Hepatocyte (in vitro differentiated cells): ENCODE measurements around the gene CLIP1. TPM values are rescaled to one million over a fixed set of nuclear protein-coding genes. Genes with fewer than 3 reads are reported as not detected.

ENCODE experiments used
- DNase-seq: peaks from one replicate; pipeline ENCODE4 v3.0.0-alpha.2; 2016; ENCODE audit warnings: low spot score
- H2AFZ ChIP-seq: fragments of 200-600 bp; sonication (generic); 2 replicates; pipeline ENCODE4 v1.6.0; 2016; ENCODE audit warnings: antibody characterized with exemption, mild to moderate bottlenecking
- H3K27ac ChIP-seq: fragments of 200-600 bp; sonication (generic); 2 replicates; pipeline ENCODE4 v1.5.1; 2016; ENCODE audit warnings: mild to moderate bottlenecking
- H3K27me3 ChIP-seq: fragments of 200-600 bp; sonication (generic); 2 replicates; pipeline ENCODE4 v1.6.1; 2016
- H3K36me3 ChIP-seq: fragments of 200-600 bp; sonication (generic); replicated peaks from 2 replicates; pipeline ENCODE4 v1.5.1; 2016; ENCODE audit warnings: low read depth; ENCODE audit not compliant: insufficient read depth
- H3K4me1 ChIP-seq: fragments of 200-600 bp; sonication (generic); 2 replicates; pipeline ENCODE4 v1.5.1; 2016; ENCODE audit warnings: mild to moderate bottlenecking, moderate library complexity; ENCODE audit not compliant: insufficient read depth
- H3K4me2 ChIP-seq: fragments of 200-600 bp; sonication (generic); 2 replicates; pipeline ENCODE4 v1.6.0; 2016
- H3K4me3 ChIP-seq: fragments of 200-600 bp; sonication (generic); 2 replicates; pipeline ENCODE4 v1.5.1; 2016; ENCODE audit warnings: mild to moderate bottlenecking
- H3K79me2 ChIP-seq: fragments of 200-600 bp; sonication (generic); 2 replicates; pipeline ENCODE4 v1.6.0; 2017; ENCODE audit warnings: mild to moderate bottlenecking
- H3K9me2 ChIP-seq: fragments of 200-600 bp; sonication (generic); replicated peaks from 2 replicates; pipeline ENCODE4 v1.6.0; 2017; ENCODE audit warnings: mild to moderate bottlenecking; ENCODE audit not compliant: insufficient read depth
- H3K9me3 ChIP-seq: fragments of 200-600 bp; sonication (generic); 2 replicates; pipeline ENCODE4 v1.5.1; 2016; ENCODE audit warnings: low read depth, mild to moderate bottlenecking
- H4K20me1 ChIP-seq: fragments of 200-600 bp; sonication (generic); 2 replicates; pipeline ENCODE4 v1.6.0; 2016; ENCODE audit warnings: mild to moderate bottlenecking; ENCODE audit not compliant: insufficient read depth, poor library complexity, severe bottlenecking
- EZH2 ChIP-seq: fragments of 200-600 bp; sonication (generic); IDR thresholded peaks from 2 replicates; pipeline ENCODE4 v1.6.1; 2016; ENCODE audit warnings: antibody characterized with exemption, mild to moderate bottlenecking, borderline replicate concordance
- EZH2phosphoT487 ChIP-seq: fragments of 200-600 bp; sonication (generic); IDR thresholded peaks from one replicate; pipeline ENCODE4 v1.6.1; 2018; ENCODE audit warnings: antibody characterized with exemption, mild to moderate bottlenecking, low read depth, moderate library complexity; ENCODE audit not compliant: unreplicated experiment, severe bottlenecking
- WGBS: methylation state at CpG from one replicate; pipeline ENCODE4 v1.1.6; 2016; ENCODE audit warnings: low lambda C conversion rate; ENCODE audit errors: missing lambda C conversion rate; 5-methylcytosine and 5-hydroxymethylcytosine counted together
- polyA plus RNA-seq: library from polyadenylated mRNA; unstranded; fragments of >200 nt; fragmentation: Nextera tagmentation; extraction: Ambion mirVana; gene quantifications from 2 replicates; pipeline ENCODE4 v1.2.1, GENCODE V29; 2016
- total RNA-seq: library from RNA; depleted of rRNA; stranded (reverse); fragments of >200 nt; gene quantifications from 2 replicates; pipeline ENCODE4 v1.2.3, GENCODE V29; 2014
- TF ChIP-seq, protein P1 (sequence below): fragments of 200-600 bp; sonication (generic); IDR thresholded peaks from 2 replicates; pipeline ENCODE4 v1.5.1; 2016; ENCODE audit warnings: antibody characterized with exemption, mild to moderate bottlenecking; ENCODE audit not compliant: poor library complexity

The CLIP1 gene
- total and polyA plus RNA-seq, 2 experiments from 2014 or later, result 38.0 to 45.2 TPM

DNA sequence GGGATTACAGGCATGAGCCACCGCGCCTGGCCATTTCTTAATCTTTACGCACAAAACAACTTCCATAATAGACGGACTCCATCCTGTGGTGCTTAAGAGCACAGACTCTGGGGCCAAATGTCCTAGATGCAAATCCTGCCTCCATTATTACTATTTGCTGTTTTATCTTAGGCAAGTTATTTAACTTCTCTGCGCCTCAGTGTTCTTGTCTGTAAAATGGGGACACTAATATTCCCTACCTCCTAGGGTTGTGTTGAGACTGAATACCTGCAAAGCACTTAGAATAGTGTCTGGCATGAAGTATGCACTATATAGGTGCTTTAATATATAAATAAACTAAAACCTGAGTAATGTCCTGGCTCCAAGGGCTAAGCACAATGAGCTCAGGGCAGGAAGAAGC, 76.4 kb downstream of the CLIP1 start:
- WGBS, result 95% methylated on average over 5 of the region's 5 CpGs
- H3K27ac ChIP-seq, result no peak overlapping the region
- TF ChIP-seq EZH2, result no peak
- TF ChIP-seq EZH2phosphoT487, result no peak
- TF ChIP-seq, protein P1, sequence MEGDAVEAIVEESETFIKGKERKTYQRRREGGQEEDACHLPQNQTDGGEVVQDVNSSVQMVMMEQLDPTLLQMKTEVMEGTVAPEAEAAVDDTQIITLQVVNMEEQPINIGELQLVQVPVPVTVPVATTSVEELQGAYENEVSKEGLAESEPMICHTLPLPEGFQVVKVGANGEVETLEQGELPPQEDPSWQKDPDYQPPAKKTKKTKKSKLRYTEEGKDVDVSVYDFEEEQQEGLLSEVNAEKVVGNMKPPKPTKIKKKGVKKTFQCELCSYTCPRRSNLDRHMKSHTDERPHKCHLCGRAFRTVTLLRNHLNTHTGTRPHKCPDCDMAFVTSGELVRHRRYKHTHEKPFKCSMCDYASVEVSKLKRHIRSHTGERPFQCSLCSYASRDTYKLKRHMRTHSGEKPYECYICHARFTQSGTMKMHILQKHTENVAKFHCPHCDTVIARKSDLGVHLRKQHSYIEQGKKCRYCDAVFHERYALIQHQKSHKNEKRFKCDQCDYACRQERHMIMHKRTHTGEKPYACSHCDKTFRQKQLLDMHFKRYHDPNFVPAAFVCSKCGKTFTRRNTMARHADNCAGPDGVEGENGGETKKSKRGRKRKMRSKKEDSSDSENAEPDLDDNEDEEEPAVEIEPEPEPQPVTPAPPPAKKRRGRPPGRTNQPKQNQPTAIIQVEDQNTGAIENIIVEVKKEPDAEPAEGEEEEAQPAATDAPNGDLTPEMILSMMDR, result no peak

DNA sequence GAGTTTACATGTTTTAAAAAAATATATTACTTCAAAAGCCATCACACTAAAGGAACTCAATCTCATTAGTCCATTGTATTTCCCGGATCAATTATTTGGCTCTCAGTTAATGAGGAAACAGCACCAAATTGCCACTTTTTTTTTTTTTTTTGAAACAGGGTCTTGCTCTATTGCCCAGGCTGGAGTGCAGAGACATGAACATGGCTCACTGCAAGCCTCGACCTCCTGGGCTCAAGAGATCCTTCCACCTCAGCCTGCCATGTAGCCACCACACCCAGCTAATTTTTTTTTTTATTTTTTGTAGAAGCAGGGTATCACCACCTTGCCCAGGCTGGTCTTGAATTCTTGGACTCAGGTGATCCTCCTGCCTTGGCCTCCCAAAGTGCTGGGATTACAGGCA, 77.4 kb downstream of the CLIP1 start:
- no peak overlapping the region for H2AFZ ChIP-seq
- H3K9me3 ChIP-seq, result no peaks in the 10 kb centered on the region
- no peaks in the 10 kb centered on the region for H3K36me3 ChIP-seq
- H3K27me3 ChIP-seq, result no peaks in the 10 kb centered on the region
- H4K20me1 ChIP-seq, result no peaks in the 10 kb centered on the region
- TF ChIP-seq EZH2phosphoT487 (no peak), EZH2 (no peak)
- TF ChIP-seq, protein P1, result no peak
- no peak overlapping the region for H3K27ac ChIP-seq
- 93% methylated on average over 2 of the region's 2 CpGs for WGBS
- DNase-seq, result no peak
- H3K9me2 ChIP-seq, result no peaks in the 10 kb centered on the region
- no peaks in the 10 kb centered on the region for H3K4me1 ChIP-seq
- H3K79me2 ChIP-seq, result no peaks in the 10 kb centered on the region
- H3K4me2 ChIP-seq, result no peak overlapping the region
- H3K4me3 ChIP-seq, result no peak overlapping the region

More for the DNA sequence above, 76.4 kb downstream of the CLIP1 start:
- Histone ChIP-seq H3K36me3 (no peaks in the 10 kb centered on the region), H3K79me2 (no peaks in the 10 kb centered on the region), H4K20me1 (no peaks in the 10 kb centered on the region), H3K9me2 (no peaks in the 10 kb centered on the region), H3K27me3 (no peaks in the 10 kb centered on the region), H3K9me3 (no peaks in the 10 kb centered on the region), H3K4me1 (no peaks in the 10 kb centered on the region), H3K4me2 (no peak overlapping the region), H2AFZ (no peak overlapping the region), H3K4me3 (no peak overlapping the region)
- no peak for DNase-seq

DNA sequence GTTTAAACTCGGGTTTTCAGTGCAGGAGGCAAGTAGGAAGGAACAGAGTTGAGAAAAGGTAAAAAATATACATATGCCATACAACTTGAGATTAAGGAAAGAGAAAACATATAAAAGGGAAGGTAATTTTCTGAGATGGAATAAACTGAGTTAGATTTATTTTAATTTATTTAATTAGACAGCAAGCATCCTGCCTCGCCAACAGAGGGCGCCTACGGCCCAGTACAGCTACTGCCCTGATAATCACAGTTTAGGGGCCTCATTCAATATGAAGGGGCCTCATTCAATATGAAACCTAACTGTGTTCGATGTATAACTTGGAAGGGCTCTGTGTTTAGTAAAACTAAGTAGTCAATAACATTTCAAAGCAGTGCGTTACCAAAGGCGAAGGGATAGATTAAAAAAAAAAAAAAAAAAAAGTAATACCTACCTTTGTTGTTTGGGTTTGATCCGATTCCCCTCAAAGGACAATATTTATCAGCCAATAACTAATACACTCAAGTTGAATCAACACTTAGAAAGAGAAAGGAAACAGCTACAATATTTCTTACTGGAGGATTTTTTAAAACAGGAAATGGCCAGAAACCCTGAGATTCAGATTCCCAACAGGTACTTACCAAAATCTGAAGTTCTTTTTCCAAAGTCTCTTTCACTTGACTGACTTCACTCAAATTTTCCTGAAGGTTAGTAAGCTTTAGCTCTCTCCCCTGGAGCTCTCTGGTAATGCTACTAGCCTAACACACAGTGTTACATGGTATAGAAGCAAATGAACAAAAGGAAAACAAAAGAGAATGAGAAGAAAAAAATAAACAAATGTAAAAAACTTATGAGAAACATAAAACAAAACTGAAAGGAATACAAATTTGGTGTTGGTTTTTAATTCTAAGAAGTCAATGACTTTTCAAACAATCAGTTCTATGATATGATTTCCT, 86.2 kb downstream of the CLIP1 start:
- no peak for TF ChIP-seq EZH2phosphoT487
- TF ChIP-seq EZH2, result no peak
- TF ChIP-seq, protein P1, result peak; percentile 62
- no peaks in the 10 kb centered on the region for H3K9me2 ChIP-seq
- no peaks in the 10 kb centered on the region for H3K9me3 ChIP-seq
- no peak overlapping the region for H3K4me2 ChIP-seq
- H3K79me2 ChIP-seq, result no peaks in the 10 kb centered on the region
- no peaks in the 10 kb centered on the region for H4K20me1 ChIP-seq
- no peaks in the 10 kb centered on the region for H3K4me1 ChIP-seq
- H3K27me3 ChIP-seq, result no peaks in the 10 kb centered on the region
- DNase-seq, result peak; percentile 47
- 79% methylated on average over 8 of the region's 8 CpGs for WGBS
- H3K27ac ChIP-seq, result no peak overlapping the region
- H3K4me3 ChIP-seq, result no peak overlapping the region
- H2AFZ ChIP-seq, result no peak overlapping the region
- no peaks in the 10 kb centered on the region for H3K36me3 ChIP-seq
